BLaER1 treated with 17β-estradiol and CSF1 and Interleukin-3, amounts not matched to agents 10 nM and 100 nM (cell line): ENCODE data around the gene CEP250.

Experiments used
- H3K27ac ChIP-seq, 11 experiments: shearing (Covaris generic); formaldehyde crosslinking; 2 replicates each; pipeline ENCODE4 v1.8.1; 2022
- H3K27me3 ChIP-seq, 11 experiments: shearing (Covaris generic); formaldehyde crosslinking; 2 replicates each; pipeline ENCODE4 v1.8.1; 2022
- H3K36me3 ChIP-seq, 11 experiments: shearing (Covaris generic); formaldehyde crosslinking; 2 replicates each; pipeline ENCODE4 v1.8.1; 2022
- H3K4me1 ChIP-seq, 10 experiments: shearing (Covaris generic); formaldehyde crosslinking; 2 replicates each; pipeline ENCODE4 v1.8.1; 2022
- H3K4me2 ChIP-seq, 11 experiments: shearing (Covaris generic); formaldehyde crosslinking; 2 replicates each; pipeline ENCODE4 v1.8.1; 2022
- H3K4me3 ChIP-seq, 10 experiments: shearing (Covaris generic); formaldehyde crosslinking; 2 replicates each; pipeline ENCODE4 v1.8.1; 2022
- H3K9ac ChIP-seq, 11 experiments: shearing (Covaris generic); formaldehyde crosslinking; 2 replicates each; pipeline ENCODE4 v1.8.1; 2022
- H3K9me3 ChIP-seq, 11 experiments: shearing (Covaris generic); formaldehyde crosslinking; replicated peaks in 1 of 11; 2 replicates each; pipeline ENCODE4 v1.8.1; 2022
- H4K20me1 ChIP-seq, 11 experiments: shearing (Covaris generic); formaldehyde crosslinking; 2 replicates each; pipeline ENCODE4 v1.8.1; 2022
- Cebpa-rat ChIP-seq, 11 experiments: shearing (Covaris generic); IDR thresholded peaks; 2 replicates each; pipeline ENCODE4 v1.8.1; 2022

Gene CEP250

DNA sequence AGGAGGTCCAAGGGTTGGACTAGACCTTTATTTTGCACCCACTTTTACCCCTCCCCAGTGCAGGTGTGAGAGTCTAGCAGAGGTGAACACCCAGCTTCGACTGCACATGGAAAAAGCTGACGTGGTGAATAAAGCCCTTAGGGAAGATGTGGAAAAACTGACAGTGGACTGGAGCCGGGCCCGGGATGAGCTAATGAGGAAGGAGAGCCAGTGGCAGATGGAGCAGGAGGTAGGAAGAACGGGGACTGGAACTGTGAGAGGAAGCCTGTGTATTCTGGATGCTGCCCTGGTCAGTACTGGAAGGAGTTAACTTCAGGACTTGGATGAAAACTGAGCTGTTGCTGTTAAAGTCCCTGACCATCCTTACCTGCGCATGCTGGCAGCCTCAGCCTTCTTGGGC lies 10.6 kb downstream of the CEP250 start:
- peaks cover 9 to 66% (median 57%) of the 10 kb centered on the region in 10 experiments for H3K4me1 ChIP-seq
- H3K9me3 ChIP-seq, result no peaks in the 10 kb centered on the region
- TF ChIP-seq Cebpa-rat (IDR thresholded peaks at IDR 0.05), result no peak
- H3K4me2 ChIP-seq, result peak overlapping the region in 9 of 11 experiments; percentile 6 to 79 (median 63); a peak in 16 of 22 replicates
- no peaks in the 10 kb centered on the region for H3K27me3 ChIP-seq
- peak overlapping the region in 2 of 11 experiments; percentile 35 to 37; a peak in 2 of 22 replicates for H3K27ac ChIP-seq
- H3K9ac ChIP-seq, result peak overlapping the region in 6 of 11 experiments; percentile 0 to 32 (median 17); a peak in 4 of 22 replicates
- H3K4me3 ChIP-seq, result no peak overlapping the region
- peaks cover 54 to 90% (median 64%) of the 10 kb centered on the region in 11 experiments for H3K36me3 ChIP-seq
- peaks cover 6 to 33% (median 22%) of the 10 kb centered on the region in 11 experiments; a peak in 17 of 22 replicates for H4K20me1 ChIP-seq

DNA sequence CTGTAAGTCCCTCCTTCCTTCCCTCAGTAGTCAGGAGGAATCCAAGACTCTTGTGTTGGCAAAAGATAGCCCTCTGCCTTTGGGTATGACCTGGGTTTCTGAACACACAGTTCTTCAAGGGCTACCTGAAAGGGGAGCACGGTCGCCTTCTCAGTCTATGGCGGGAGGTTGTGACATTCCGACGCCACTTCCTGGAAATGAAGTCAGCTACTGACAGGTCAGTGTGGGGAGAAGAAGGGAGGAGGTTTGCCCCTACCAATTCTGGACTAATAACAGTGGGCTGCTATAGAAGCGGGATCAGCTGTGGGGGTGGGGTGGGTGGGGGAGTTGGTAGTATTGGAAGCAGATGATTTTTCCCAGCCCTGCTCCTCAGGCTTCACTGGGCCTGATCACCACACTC lies 11.5 kb downstream of the CEP250 start:
- H3K4me2 ChIP-seq, result peak overlapping the region in 10 of 11 experiments; percentile 6 to 79 (median 60); a peak in 17 of 22 replicates
- H3K27me3 ChIP-seq, result no peaks in the 10 kb centered on the region
- no peak for TF ChIP-seq Cebpa-rat (IDR thresholded peaks at IDR 0.05)
- H3K9ac ChIP-seq, result peak overlapping the region in 8 of 11 experiments; percentile 1 to 32 (median 20); a peak in 5 of 22 replicates
- H3K4me1 ChIP-seq, result peaks cover 6 to 57% (median 48%) of the 10 kb centered on the region in 10 experiments
- peaks cover 56 to 90% (median 69%) of the 10 kb centered on the region in 11 experiments for H3K36me3 ChIP-seq
- peak overlapping the region in 5 of 11 experiments; percentile 10 to 56 (median 33); a peak in 7 of 22 replicates for H3K27ac ChIP-seq
- H3K9me3 ChIP-seq, result no peaks in the 10 kb centered on the region
- peaks cover 6 to 32% (median 21%) of the 10 kb centered on the region in 11 experiments; a peak in 17 of 22 replicates for H4K20me1 ChIP-seq
- no peak overlapping the region for H3K4me3 ChIP-seq

DNA sequence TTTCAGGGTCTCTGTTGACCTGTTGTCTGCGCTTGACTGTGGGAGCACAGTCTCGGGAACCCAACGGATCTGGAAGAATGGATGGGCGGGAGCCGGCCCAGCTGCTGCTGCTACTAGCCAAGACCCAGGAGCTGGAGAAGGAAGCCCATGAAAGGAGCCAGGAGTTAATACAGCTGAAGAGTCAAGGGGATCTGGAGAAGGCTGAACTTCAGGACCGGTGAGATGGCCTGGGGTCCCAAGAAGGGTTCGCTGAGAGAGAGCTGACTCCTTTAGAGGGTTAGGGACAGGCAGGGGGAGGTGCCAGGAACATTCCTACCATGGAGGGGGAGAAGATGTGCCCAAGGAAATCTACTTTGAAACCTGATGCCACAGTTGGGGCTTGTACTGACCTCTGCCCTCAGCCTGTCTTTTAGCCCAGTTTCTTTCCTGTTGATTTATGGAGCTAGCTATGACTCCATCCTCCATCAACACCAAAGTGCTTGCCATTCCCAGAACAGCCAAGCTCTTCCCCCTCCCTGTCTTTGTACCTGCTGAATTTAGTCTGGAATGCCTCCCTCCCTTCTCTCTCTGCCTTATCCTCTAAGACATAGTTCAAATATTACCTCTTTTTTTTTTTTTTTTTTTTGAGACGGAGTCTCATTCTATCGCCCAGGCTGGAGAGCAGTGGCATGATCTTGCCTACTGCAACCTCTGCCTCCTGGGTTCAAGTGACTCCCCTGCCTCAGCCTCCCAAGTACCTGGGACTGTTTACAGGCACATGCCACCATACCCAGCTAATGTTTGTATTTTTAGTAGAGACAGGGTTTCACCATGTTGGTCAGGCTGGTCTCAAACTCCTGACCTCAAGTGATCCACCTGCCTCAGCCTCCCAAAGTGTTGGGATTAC lies 12.2 kb downstream of the CEP250 start:
- Histone ChIP-seq H3K9ac (0 out of 22 replicates have a peak overlapping the region, but pooled peaks of 1 of the 11 experiments have one; percentile 5), H3K27me3 (no peaks in the 10 kb centered on the region), H3K4me2 (peak overlapping the region in 5 of 11 experiments; percentile 3 to 41 (median 14); a peak in 3 of 22 replicates), H3K36me3 (peaks cover 52 to 90% (median 75%) of the 10 kb centered on the region in 11 experiments), H3K27ac (peak overlapping the region in 3 of 11 experiments; percentile 13 to 30 (median 19); a peak in 3 of 22 replicates), H4K20me1 (peaks cover 5 to 25% (median 14%) of the 10 kb centered on the region in 11 experiments; a peak in 15 of 22 replicates), H3K9me3 (no peaks in the 10 kb centered on the region), H3K4me1 (peaks cover 0 to 50% (median 41%) of the 10 kb centered on the region in 10 experiments; a peak in 16 of 20 replicates), H3K4me3 (no peak overlapping the region)
- no peak for TF ChIP-seq Cebpa-rat (IDR thresholded peaks at IDR 0.05)

GRCh38 chr20:35468671-35469334 lies 13.4 kb downstream of the CEP250 start:
- H3K36me3 ChIP-seq, result peaks cover 61 to 93% (median 87%) of the 10 kb centered on the region in 11 experiments
- H3K9ac ChIP-seq, result no peak overlapping the region
- TF ChIP-seq Cebpa-rat (IDR thresholded peaks at IDR 0.05), result 0 out of 22 replicates have a peak, but pooled peaks of 1 of the 11 experiments have one; percentile 22
- no peak overlapping the region for H3K27ac ChIP-seq
- H3K4me2 ChIP-seq, result no peak overlapping the region
- no peak overlapping the region for H3K4me3 ChIP-seq
- H3K27me3 ChIP-seq, result no peaks in the 10 kb centered on the region
- peaks cover 0 to 39% (median 32%) of the 10 kb centered on the region in 10 experiments; a peak in 16 of 20 replicates for H3K4me1 ChIP-seq
- no peaks in the 10 kb centered on the region for H3K9me3 ChIP-seq
- H4K20me1 ChIP-seq, result peaks cover 0 to 35% (median 6%) of the 10 kb centered on the region in 11 experiments; a peak in 13 of 22 replicates

DNA sequence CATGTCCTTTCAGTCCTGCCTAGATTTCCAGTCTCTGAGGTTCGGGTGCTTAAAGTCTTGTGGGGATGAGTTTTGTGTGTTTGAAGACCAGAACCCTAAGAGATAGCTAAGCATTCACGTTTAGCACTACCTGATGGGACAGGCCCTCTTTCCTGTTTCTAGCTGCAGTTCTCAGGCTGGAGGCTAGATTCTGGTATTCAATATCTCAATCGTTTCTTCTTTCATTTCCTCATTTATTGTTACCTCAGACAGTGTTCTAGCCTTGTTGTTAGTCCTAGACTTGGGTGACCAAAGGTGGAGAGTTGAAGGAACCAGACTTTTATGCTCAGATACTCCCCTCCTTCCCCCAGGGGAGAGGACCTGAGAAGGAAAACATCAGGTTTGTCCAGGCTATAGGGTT lies 16.8 kb downstream of the CEP250 start:
- Histone ChIP-seq H3K27me3 (no peaks in the 10 kb centered on the region), H3K4me3 (no peak overlapping the region), H3K4me2 (no peak overlapping the region), H3K36me3 (peaks cover 87 to 100% (median 99%) of the 10 kb centered on the region in 11 experiments), H3K4me1 (peaks cover 0 to 6% (median 4%) of the 10 kb centered on the region in 10 experiments; a peak in 12 of 20 replicates), H3K9me3 (no peaks in the 10 kb centered on the region), H4K20me1 (peaks cover 0 to 49% (median 0%) of the 10 kb centered on the region in 11 experiments; a peak in 6 of 22 replicates), H3K9ac (no peak overlapping the region), H3K27ac (no peak overlapping the region)
- no peak for TF ChIP-seq Cebpa-rat (IDR thresholded peaks at IDR 0.05)

DNA sequence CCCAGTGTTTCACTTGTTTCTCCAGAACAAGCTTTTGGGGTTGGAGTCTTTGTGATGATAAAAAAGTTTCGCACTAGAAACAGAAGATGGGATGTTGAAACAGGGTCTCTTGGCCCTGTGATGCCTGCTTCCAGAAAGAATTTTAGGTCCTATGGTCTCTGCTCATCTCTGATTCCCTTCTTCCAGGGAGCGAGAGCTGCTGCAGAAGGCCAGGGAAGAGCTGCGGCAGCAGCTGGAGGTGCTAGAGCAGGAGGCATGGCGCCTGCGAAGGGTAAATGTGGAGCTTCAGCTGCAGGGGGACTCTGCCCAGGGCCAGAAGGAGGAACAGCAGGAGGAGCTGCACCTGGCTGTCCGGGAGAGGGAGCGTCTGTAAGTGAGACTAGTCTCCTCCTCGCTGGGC lies 18.3 kb downstream of the CEP250 start:
- H3K36me3 ChIP-seq, result peaks cover 87 to 100% (median 99%) of the 10 kb centered on the region in 11 experiments
- no peaks in the 10 kb centered on the region for H3K4me1 ChIP-seq
- H3K9ac ChIP-seq, result no peak overlapping the region
- H3K27me3 ChIP-seq, result no peaks in the 10 kb centered on the region
- no peak overlapping the region for H3K27ac ChIP-seq
- H3K9me3 ChIP-seq, result no peaks in the 10 kb centered on the region
- TF ChIP-seq Cebpa-rat (IDR thresholded peaks at IDR 0.05), result no peak
- peaks cover 0 to 57% (median 3%) of the 10 kb centered on the region in 11 experiments; a peak in 10 of 22 replicates for H4K20me1 ChIP-seq
- no peak overlapping the region for H3K4me3 ChIP-seq
- no peak overlapping the region for H3K4me2 ChIP-seq

GRCh38 chr20:35474303-35474871 lies 19.0 kb downstream of the CEP250 start:
- Histone ChIP-seq H4K20me1 (peaks cover 0 to 64% (median 10%) of the 10 kb centered on the region in 11 experiments; a peak in 12 of 22 replicates), H3K9me3 (no peaks in the 10 kb centered on the region), H3K36me3 (peaks cover 89 to 100% (median 99%) of the 10 kb centered on the region in 11 experiments), H3K4me1 (0 out of 20 replicates have a peak, but pooled peaks cover 0 to 6% (median 0%) of the 10 kb centered on the region in 10 experiments), H3K27me3 (no peaks in the 10 kb centered on the region), H3K27ac (no peak overlapping the region), H3K9ac (no peak overlapping the region), H3K4me3 (no peak overlapping the region), H3K4me2 (no peak overlapping the region)
- TF ChIP-seq Cebpa-rat (IDR thresholded peaks at IDR 0.05), result no peak

DNA sequence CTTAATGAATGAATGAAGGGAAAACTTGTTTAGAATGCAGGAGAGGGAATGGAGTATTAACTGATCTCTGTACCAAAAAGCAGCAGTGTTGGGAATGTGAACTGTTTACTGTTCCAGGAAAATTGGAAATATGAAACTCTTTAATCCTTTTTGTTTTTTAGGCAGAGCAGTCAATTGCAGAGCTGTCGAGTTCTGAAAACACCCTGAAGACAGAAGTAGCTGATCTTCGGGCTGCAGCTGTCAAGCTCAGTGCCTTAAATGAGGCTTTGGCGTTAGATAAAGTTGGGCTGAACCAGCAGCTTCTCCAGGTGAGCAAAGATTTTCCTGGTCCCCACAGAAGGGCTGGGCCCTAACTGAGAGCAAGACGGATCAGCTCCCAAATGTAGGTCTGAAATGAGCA lies 20.9 kb downstream of the CEP250 start:
- H3K27me3 ChIP-seq, result no peaks in the 10 kb centered on the region
- H3K4me1 ChIP-seq, result peaks cover 0 to 6% (median 0%) of the 10 kb centered on the region in 10 experiments; a peak in 1 of 20 replicates
- peaks cover 95 to 100% (median 100%) of the 10 kb centered on the region in 11 experiments for H3K36me3 ChIP-seq
- no peak overlapping the region for H3K27ac ChIP-seq
- no peak overlapping the region for H3K4me2 ChIP-seq
- no peaks in the 10 kb centered on the region for H3K9me3 ChIP-seq
- H3K4me3 ChIP-seq, result no peak overlapping the region
- no peak overlapping the region for H3K9ac ChIP-seq
- no peak for TF ChIP-seq Cebpa-rat (IDR thresholded peaks at IDR 0.05)
- H4K20me1 ChIP-seq, result peaks cover 0 to 83% (median 13%) of the 10 kb centered on the region in 11 experiments; a peak in 12 of 22 replicates
